Bronchial epithelial cell (primary cell): ENCODE measurements around the gene DYNLT2B. TPM values are rescaled to one million over a fixed set of nuclear protein-coding genes. Genes with fewer than 3 reads are reported as not detected.

Experiments used
- DNase-seq: peaks from one replicate; pipeline ENCODE4 v3.0.0-alpha.2; 2010; ENCODE audit warnings: low read depth
- FAIRE-seq: peaks from 2 replicates; lab custom pipeline; 2011; peaks lifted over from hg19 to GRCh38; lab: Jason Lieb, UNC
- H3K27me3 ChIP-seq: 2 replicates; pipeline ENCODE4 v1.5.1; 2011; ENCODE audit warnings: low read length; ENCODE audit not compliant: control insufficient read depth, insufficient read depth
- H3K36me3 ChIP-seq: 2 replicates; pipeline ENCODE4 v1.5.1; 2011; ENCODE audit warnings: low read length; ENCODE audit not compliant: control insufficient read depth, insufficient read depth
- H3K4me3 ChIP-seq: 2 replicates; pipeline ENCODE4 v1.5.1; 2011; ENCODE audit warnings: mild to moderate bottlenecking, low read depth, low read length, control low read depth
- total RNA-seq: library from RNA; depleted of rRNA; stranded (reverse); fragments of >200 nt; gene quantifications from 2 replicates; pipeline ENCODE4 v1.2.1, GENCODE V29; 2014
- TF ChIP-seq, protein P1 (sequence below): IDR thresholded peaks from 2 replicates; pipeline ENCODE4 v1.5.1; 2011; ENCODE audit warnings: mild to moderate bottlenecking, moderate library complexity, low read length, control low read depth, inconsistent platforms; ENCODE audit not compliant: insufficient read depth, severe bottlenecking

DYNLT2B gene
- total RNA-seq, 1 donor from 2014 or later: 17.1 TPM

DNA sequence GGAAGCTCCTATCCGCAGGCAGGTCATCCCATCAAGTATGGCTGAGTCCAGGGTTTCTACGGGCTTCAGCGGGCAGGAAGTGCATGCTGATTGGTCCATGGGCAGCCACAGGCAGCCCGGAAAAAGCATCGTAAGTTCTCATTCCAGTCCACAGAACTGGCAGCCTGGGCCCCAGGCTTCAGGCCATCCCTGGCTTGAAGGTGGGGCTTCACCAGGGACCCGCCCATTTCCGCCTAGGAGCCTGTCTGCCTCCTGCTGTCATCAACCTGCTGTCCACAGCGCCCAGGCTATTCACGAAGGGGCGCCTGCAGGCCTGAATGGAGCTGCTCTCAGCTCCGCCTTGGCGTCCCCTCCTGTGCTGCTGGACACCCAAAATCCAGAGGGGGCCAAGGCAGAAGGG is 44.4 kb downstream of the DYNLT2B start:
- DNase-seq: no peak
- no peak for FAIRE-seq
- no peak overlapping the region for H3K4me3 ChIP-seq
- no peaks in the 10 kb centered on the region for H3K27me3 ChIP-seq
- TF ChIP-seq, protein P1, sequence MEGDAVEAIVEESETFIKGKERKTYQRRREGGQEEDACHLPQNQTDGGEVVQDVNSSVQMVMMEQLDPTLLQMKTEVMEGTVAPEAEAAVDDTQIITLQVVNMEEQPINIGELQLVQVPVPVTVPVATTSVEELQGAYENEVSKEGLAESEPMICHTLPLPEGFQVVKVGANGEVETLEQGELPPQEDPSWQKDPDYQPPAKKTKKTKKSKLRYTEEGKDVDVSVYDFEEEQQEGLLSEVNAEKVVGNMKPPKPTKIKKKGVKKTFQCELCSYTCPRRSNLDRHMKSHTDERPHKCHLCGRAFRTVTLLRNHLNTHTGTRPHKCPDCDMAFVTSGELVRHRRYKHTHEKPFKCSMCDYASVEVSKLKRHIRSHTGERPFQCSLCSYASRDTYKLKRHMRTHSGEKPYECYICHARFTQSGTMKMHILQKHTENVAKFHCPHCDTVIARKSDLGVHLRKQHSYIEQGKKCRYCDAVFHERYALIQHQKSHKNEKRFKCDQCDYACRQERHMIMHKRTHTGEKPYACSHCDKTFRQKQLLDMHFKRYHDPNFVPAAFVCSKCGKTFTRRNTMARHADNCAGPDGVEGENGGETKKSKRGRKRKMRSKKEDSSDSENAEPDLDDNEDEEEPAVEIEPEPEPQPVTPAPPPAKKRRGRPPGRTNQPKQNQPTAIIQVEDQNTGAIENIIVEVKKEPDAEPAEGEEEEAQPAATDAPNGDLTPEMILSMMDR: no peak
- peaks cover 19% of the 10 kb centered on the region for H3K36me3 ChIP-seq

DNA sequence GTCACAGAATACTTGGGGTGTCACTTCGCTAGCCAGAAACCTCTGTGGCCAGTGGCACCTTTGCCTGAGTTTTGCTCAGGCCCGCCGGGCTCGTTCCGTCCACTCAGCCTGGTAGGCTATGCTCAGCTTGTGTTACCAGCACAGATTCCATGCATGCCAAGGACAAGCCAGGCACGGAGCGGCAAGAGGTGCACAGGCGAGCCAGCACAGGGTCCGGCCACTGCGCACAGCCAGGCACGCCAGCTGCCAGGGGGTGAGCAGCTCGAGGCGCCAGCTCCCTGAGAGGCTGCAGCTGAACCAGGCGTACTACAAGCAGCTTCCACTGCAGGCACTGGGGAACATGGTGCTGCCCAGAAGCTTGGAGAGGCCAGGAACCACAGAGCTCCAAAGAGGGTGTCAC is 45.2 kb downstream of the DYNLT2B start:
- FAIRE-seq (no peak), DNase-seq (no peak)
- TF ChIP-seq, protein P1: no peak
- H3K27me3 ChIP-seq: no peaks in the 10 kb centered on the region
- H3K4me3 ChIP-seq: no peak overlapping the region
- peaks cover 19% of the 10 kb centered on the region for H3K36me3 ChIP-seq

DNA sequence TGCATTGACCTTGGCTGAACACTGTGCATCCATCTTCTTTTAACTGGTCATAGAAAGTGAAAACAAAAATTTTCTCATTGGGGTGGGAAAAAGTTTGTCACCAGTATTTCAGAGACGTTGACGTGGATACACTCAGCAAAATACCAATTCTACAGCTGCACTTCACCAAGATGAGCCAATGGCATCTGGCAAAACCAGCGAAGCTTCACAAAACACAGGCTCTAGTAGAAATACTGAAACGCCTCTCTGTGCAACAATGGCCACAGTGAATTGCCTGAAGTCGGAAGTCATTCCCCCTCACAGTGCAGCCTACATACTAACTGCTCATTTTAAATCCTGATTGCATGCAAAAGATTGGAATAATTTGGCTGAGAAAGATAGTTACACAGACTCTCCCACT is 47.5 kb downstream of the DYNLT2B start:
- no peak for DNase-seq
- TF ChIP-seq, protein P1: no peak
- no peak overlapping the region for H3K4me3 ChIP-seq
- peaks cover 21% of the 10 kb centered on the region for H3K36me3 ChIP-seq
- no peaks in the 10 kb centered on the region for H3K27me3 ChIP-seq
- no peak for FAIRE-seq

DNA sequence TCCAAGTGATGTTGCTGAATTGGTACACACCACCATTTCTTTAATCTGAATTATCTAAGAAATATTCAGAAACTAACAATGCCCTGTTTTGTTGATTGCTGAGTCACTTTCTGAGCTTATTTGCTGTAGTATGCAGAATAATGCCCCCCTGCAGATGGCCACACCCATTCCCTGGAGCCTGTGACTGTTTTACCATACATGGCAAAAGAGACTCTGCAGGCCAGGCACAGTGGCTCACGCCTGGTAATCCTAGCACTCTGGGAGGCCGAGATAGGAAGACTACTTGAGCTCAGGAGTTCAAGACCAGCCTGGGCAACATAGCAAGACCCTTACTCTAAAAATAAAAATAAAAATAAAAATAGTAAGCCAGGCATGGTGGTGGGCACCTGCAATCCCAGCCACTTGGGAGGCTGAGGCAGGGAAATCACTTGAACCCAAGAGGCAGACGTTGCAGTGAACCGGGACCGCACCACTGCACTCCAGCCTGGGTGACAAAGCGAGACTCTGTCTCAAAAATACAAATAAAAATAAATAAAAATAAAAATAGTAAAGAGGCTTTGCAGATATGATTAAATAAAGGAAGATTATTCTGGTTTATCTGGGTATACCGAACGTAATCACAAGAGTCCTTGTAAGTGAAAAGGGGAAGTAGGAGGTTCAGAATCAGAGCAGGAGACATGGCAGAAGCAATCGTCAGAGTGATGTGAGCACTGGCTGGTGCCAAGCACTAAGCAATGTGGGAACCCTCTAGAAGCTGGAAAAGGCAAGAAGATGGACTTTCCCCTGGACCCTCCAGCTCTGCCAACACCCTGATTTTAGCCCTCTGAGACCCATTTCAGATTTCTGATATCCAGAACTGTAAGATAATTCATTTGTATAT is 49.5 kb downstream of the DYNLT2B start:
- H3K27me3 ChIP-seq: no peaks in the 10 kb centered on the region
- H3K4me3 ChIP-seq: no peak overlapping the region
- peaks cover 18% of the 10 kb centered on the region for H3K36me3 ChIP-seq
- DNase-seq (peak; percentile 78), FAIRE-seq (no peak)
- TF ChIP-seq, protein P1: no peak

DNA sequence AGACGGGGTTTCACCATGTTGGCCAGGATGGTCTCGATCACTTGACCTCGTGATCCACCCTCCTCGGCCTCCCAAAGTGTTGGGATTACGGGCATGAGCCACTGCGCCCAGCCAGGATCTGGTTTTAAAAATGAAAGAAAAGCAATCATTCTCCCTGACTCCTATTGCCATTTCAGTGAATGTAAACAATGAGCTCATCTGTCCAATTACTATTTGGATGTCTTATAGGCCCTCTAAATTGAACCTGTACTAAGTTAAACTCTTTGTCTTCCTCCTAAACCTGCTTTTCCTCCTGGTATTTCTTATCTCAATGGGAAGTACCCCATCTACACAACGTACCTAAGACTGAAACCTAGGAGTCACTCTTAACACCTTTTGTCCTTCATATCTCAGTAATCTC is 54.2 kb downstream of the DYNLT2B start:
- Histone ChIP-seq H3K36me3 (peaks cover 5% of the 10 kb centered on the region), H3K4me3 (no peak overlapping the region), H3K27me3 (no peaks in the 10 kb centered on the region)
- TF ChIP-seq, protein P1: no peak
- FAIRE-seq (no peak), DNase-seq (no peak)
